ENCODE data around the gene PDIK1L.
"Not testable (repeated sequence)": the region's sequence is repeated elsewhere in the genome, so short reads cannot be mapped to it uniquely, and the experiment has no call there.

The PDIK1L gene

DNA sequence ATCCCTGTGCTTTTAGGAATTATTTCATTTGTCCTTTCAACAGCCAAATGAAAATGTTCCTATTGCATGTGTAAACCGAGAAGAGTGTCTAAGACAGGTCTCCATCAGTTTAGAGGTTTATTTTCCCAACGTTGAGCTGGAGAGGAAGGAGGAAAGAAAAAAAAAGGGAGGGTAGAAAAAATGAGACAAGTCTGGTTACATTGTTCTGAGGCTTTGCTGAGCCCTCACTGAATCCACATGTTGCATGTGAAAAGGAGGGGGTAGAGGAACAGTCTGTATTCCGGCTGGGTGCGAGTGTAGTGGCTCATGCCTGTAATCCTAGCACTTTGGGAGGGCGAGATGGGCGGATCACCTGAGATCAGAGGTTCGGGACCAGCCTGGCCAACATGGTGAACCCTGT, 19.2 kb upstream of the PDIK1L start:
- DNase-seq, result no peak

DNA sequence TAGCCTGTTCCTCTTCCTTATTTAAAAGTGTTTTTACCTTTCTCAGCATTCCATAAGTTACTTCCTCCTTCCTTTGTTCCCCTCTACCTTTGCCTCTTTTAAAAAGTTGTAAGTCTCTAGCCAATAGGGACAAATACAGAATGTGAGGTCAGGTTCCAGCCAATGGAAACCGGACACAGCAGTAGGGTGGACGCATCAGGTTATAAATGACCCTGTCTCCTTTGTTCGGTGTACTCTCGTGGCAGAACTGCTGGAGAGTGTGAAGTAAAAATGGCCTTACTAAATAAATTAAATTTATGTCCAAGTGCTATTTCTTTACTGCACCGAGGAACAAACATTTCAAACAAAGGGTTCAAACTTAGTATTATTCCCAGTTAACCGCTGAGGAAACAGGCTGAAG, 18.1 kb upstream of the PDIK1L start:
- not testable (repeated sequence) for DNase-seq

DNA sequence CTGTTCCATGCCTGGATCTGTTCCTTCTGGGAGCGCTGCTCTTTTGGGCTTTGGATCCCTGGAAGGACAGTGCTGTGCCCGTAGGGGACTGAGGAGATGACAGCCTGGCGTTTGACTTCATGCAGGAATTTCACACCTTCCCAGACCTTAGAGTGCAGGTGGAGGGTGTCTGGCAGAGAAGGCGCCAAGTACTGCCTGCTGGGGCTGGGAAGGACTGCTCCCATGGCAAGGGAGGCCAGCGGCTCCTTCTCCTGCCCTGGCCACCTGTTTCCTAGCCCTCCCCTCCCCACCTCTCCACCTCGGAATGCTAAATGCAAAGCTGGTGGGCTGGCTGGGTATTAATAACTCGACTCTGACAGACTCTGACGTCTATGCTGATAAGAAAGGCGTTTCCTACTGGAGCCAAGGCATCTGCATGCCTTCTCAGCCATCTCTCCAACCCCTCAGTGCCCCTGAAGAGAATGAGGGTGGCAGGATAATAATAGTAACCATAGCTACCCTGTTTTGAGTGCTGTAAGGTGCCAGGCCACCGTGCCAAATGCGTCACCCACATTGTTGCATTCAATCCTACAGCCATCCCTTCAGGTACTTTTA, 17.5 kb upstream of the PDIK1L start:
- DNase-seq, result peak; percentile 32

DNA sequence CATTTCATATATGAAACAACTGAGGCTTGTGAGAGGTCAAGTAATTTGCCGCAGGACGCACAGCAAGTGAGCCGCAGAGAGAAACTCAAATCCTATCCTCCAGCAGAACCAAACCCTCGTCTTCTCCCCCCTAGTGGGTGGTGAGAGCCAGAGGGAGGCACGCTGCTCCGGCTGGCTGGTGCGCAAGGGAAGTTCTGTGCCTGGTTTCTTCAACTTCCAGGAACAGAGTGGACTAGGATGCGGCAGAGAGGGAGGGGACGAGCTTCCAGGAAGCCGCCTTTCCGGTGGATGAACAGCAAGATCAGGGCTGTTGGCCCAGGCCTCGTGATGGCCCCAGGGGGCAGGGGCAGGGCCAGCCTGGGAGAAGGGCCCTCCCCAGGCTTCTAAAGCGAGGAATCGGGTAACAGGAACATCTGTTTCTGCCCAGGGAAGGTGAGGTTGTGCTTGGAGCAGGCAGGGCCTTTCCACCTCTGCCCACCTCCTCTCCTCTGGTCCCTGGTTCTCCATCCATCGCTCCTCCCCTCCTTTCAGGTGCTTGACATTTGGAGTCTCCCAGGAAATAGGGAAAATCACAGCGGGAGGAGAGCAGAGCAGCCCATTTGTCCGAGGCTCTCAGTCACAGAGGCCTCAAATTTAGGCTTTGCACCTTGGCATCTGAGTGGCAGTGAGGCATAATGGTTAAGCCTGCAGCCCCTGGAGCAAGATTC, 16.8 kb upstream of the PDIK1L start:
- DNase-seq, result peak; percentile 51

DNA sequence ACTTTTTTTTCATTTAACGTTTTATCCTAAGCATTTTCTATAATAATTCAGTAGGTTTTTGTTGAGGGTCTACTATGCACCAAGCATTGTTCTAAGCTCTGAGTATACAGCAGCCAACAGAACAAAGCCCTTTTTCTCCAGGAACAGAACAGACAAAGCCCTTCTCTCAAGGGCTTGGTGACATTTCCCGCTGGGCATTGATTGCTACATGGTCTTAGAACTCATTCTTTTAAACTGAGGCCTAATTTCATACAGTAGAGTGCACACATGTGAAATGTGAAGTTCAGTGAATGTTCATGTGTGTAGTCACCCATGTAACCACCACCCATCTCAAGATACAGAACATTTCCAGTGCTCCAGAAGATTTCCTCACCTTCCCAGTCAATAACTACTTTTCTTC, 15.2 kb upstream of the PDIK1L start:
- DNase-seq, result no peak

DNA sequence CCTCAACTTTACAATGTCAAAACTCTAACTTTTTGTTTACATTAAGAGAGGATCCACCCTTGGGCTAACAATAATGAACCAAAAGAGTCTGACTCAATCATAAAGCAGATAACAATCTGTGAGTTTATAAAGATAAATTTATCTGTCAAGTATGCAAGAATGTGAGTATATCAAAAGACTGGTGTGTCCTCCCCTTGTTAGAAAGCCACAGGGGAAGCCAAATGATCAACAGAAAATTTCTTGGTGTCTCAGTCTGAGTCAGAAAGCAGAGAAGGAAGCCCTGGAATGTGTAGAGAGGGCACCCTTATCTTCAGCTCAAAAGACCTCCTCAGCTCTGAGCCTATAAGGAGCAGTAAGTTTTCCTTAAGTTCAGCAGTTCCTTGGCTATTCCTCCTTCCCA, 13.9 kb upstream of the PDIK1L start:
- DNase-seq, result no peak

DNA sequence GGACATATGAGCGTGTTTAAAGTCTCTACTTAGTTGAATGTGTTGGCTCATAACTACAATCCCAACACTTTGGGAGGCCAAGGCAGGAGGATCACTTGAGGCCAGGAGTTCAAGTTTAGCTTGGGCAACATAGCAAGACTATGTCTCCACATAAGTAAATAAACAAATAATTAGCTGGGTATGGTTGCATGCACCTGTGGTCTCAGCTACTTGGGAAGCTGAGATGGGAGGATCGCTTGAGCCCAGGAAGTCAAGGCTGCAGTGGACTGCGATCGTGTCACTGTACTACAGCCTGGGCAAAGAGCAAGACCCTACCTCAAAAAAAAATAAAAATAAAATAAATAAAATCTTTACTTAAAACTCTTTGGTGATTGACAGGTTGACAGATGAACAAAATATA, 13.0 kb upstream of the PDIK1L start:
- DNase-seq, result no peak

DNA sequence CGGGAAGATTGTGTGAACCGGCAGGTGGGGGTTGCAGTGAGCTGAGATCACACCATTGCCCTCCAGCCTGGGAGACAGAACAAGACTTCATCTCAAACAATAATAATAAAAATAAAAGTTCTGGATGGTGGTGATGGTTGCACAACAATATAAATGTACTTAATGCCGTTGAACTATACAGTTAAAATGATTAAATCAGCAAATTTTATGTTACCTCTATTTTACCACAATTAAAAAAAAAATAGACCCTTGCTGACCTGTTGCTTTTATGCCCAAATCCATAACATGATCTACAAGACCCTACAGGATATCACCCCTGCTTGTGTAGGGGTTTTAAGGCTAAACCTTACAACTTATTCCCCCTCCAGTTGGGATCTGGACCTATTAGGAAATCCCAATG, 11.8 kb upstream of the PDIK1L start:
- DNase-seq, result no peak

DNA sequence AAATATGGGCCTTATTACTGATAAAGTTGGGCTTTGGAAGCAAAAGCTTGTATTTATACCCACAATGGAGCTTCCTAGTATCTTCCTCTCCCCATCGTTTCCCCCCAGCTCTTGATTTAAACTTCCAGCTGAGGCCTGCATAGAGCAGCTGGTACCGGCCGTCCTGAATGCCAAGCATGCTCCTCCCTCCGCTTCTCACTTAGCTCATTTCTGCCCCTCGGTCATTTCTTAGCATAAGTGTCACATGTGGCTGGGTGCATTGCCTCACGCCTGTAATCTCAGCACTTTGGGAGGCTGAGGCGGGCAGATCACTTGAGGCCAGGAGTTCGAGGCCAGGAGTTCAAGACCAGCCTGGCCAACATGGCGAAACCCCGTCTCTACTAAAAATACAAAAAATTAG, 11.4 kb upstream of the PDIK1L start:
- DNase-seq, result not testable (repeated sequence)

DNA sequence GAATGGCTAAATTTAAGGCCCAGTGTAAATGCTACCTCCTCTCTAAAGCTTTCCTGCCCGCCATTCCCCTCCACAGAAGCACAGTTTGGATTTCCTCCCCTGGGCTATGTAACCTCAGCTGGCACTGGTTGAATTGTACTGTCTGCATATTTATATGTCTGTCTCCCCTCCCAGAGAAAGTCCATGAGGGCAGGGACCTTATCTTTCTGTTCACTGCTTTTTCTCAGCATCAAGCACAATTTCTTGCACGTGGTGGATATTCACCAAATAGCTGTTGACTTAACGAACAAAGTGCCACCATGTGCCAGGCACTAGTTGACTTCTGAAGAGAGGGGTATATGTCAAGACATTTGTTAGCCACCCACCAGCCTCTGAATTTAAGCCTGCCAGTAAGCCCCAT, 9.5 kb upstream of the PDIK1L start:
- DNase-seq, result no peak

DNA sequence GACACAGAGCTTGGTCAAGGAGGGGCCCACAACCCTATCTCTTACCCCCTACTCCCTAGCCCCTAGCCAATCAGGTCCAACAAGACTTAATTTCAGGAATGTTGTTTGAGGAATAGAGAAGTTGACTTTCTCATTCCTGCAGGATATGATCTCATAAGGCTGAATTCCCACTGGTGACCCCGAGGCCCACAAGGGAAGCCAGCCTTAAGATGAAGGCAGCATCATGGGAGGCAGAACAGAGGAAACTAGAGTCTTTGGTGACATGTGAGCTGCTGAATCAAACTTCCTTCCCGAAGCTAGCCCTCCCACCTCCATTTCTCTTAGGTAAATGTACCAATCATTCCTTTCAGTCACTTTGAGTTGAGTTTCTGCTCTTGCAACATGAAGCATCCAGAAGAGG, 9.1 kb upstream of the PDIK1L start:
- DNase-seq, result no peak

DNA sequence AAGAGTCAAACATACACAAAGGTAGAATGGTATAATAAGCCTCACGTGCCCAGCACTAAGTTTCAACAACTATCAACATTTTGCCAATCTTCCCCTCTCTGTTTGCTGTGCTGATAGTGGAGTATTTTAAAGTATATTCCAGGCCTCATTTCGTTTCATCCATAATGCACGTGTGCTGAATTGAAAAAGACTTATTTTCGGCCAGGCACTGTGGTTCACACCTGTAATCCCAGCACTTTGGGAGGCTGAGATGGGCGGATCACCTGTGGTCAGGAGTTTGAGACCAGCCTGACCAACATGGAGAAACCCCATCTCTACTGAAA, 6.4 kb upstream of the PDIK1L start:
- not testable (repeated sequence) for DNase-seq

DNA sequence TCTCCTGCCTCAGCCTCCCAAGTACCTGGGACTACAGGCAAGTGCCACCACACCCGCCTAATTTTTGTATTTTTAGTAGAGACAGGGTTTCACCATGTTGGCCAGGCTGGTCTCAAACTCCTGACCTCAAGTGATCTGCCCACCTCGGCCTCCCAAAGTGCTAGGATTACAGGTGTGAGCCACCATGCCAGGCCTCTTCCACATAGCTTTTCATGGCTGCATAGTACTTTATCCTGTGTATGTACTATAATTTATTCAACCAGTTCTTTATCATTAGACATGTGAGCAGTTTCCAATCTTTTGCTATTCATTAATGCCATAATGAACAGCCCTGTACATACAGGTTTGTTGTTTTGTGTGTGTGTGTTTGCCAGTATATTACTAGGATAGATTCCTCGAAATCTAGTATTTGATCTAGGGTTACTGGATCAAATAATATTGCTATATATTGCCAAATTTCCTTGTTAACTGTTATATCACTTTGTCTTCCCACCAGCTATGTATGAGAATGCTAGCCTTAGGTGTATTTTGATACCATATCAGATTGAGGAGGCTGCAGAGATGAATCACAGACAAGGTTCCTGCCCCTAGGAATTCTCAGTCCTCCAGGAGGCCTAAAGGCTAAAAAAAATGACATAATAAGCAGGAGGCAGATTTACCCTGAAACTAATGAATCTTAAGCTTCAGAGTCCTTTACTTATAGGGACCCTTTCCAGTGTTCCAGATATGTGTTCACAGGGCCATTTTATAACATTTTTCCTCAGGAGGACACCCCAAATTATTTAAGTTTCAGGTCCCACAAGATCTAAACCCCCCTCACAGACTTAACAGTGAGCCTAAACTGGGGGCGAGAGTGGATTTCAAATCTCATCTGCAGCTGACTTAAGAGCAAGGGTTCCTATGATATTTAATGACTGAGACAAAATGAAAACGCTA, 2.1 kb upstream of the PDIK1L start:
- DNase-seq, result no peak

DNA sequence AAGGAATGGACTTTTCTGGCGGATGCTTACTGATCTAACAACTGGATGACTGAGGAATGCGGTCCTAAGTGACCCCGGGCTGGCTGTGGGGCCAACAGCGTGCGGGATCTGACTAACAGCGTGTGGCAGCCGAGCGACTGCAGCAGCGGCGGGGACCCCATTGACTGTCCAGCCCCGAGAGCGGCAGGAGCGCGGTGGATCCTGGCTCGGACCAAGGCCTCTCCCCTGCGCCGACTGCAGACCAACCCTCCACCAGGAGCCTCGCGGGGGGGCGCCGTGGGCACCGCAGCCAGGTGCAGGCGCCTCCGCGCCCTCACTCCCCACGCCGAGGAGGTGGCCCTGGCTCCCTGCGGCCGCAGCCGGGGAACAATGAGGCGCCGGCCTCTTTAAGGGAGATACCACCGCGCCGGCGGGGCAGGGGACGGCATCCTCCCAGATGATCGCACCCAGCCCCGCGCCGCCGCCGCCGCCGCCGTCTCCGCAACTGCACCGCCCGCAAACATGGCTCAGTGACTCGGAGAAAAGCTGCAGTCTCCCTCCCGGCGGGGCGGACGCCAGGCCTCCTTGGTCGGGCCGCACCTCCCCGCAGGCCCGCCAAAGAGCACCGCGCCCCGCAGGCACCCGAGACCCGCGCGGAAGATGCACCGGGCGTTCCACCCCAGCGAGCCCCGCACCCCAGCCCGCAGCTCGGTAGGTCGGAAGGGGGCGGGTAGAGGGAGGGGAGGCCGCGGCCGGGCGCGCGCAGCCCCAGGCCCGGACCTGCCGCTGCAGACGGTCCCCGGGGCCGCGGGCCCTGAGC, 694 bp upstream of the PDIK1L start:
- peak; percentile 75 for DNase-seq

DNA sequence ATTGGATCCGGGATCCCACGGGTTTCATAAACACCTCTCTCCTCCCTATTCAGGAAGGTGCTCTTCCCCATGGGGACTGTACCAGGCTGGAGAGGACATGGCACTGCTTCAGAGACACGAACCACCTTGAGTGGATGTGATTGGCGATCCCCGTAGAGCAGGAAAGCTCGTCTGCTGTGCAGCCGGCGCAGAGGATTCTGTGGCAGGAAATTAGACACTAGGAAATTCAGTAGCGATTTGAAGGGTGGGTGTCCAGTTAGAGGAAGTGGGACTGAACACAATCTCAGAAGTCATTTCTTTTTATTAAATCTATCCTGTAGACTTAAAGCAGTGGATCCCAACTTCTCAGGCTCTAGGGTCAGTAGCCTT, 767 bp downstream of the PDIK1L start:
- DNase-seq, result no peak

DNA sequence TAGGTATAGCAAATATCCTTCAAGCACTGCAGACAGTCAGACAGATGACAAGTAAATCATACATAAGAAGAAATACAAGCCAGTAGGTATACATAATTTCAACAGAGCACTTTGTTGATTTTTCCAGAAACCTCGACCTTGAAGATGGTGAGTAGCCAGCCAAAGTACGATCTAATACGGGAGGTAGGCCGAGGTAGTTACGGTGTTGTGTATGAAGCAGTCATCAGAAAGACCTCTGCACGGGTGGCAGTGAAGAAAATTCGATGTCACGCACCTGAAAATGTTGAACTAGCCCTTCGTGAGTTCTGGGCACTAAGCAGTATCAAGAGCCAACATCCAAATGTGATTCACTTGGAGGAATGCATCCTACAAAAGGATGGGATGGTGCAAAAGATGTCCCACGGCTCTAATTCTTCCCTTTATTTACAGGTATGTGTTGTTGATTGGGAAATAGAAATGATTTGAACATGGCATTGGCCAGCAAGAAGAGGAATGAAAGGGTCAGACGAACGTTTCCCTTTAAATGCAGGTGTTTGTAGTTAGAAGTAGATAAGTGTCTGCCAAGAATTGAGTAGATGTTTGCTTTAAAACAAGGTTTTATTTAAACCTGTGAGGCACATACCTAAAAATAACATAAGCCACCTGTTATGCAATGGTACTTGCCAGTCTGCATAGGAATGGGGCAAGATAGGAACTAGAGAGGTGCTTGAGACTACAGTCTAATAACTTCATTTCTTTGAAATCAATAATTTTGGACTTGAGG, 2.7 kb downstream of the PDIK1L start:
- DNase-seq, result no peak

DNA sequence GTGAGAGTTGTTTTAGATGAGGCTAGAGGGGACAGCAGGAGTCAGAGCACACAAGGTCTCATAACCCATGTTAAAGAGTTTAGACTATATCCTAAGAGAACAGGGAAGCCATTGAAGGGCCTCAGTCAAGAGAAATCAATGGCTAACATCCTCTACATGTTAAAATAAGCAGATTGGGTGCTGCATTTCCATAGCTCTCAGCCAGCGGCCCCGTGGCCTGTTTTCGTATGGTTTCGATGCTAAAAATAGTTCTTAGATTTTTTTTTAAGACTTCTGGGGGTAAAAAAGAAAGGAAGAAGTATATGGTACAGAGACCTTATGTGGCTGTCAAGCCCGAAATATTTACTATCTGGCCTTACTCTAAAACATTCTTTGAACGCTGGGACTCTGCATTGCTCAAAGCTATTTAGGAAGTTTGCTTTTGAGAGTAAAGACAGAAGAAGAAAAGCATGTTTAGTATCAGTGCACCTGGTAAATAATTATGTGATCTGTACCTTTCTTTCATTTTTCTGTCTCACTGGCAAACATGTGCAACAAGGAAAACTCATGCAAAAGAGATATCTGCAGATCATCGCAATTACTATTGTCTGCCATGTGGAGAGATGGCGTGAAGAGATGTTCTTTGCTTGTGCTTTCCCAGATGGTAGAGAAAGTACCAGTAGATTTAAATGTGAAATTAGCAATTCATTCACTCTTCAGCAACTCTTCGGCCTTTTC, 8.4 kb downstream of the PDIK1L start:
- no peak for DNase-seq

DNA sequence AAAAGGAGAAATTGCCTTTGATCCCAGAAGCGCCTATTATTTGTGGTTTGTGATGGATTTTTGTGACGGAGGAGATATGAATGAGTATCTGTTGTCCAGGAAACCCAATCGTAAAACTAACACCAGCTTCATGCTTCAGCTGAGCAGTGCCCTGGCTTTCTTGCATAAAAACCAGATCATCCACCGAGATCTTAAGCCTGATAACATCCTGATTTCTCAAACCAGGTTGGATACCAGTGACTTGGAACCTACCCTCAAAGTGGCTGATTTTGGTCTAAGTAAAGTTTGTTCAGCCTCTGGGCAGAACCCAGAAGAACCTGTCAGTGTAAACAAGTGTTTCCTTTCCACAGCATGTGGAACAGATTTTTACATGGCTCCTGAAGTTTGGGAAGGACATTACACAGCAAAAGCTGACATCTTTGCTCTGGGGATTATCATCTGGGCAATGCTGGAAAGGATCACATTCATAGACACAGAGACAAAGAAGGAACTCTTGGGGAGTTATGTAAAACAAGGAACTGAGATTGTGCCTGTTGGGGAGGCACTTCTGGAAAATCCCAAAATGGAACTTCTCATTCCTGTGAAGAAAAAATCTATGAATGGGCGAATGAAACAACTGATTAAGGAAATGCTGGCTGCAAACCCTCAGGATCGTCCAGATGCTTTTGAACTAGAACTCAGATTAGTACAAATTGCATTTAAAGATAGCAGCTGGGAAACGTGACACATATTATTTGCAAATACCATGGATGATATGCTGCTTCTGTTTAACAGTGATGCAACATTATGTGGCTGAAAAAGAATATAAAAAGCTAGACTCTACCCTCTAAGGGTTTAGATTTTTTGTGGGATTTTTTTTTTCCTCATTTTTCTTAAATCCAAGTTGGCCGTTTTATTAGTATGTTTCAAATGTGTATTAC, 10.5 kb downstream of the PDIK1L start:
- DNase-seq, result no peak

DNA sequence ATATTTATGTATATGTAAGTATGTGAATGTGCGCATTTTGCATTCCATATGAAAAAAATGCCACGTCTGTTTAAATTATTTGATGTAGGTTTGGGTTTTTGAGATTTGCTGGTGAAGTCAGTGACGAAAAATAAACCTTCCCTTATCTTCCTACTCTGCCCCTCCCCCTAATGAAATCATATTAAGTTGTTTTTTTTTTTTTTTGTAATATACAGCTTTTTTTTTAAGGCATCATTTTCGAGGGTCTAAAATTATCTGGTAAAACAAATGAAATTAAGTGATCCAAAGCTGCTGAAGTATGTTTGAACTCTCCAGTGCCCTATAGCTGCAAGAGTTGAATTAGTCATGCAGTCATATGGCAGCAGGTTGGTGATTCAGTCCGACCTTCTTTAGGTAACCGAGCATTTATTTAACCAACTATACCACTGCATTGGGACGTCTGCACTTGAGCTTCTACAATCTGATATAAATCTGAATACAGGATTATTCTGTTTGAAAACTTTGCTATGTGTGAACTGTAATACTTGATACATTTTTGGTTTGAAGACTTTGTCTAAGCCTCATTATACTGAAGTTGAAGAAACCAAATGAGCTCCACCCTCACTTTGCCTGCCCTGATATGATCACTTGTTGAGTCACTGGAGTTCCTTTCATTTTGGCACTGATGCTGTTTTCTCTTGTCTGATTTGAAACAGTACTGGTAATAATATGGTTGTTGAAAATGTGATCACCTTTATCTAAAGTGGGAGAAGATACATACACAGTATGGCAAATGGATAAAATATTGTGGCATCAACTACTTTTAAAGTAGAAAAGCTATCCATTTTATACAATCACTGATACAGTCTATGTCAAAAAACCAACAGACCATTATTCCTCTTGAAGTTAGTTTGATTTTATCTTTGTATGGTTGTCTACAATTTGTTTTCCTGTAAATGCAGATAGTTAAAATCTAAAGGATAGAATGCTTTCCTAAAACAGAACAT, 11.7 kb downstream of the PDIK1L start:
- no peak for DNase-seq

Data from right hindlimb (tissue), 1 donor.